HG02840 (cell line): ENCODE measurements around the gene NR5A2.

Source experiments
- ATAC-seq: cut with Tn5 transposase; IDR thresholded peaks from one replicate; pipeline ENCODE4 v1.9.1; 2021; ENCODE audit warnings: mild to moderate bottlenecking, moderate library complexity, moderate number of reproducible peaks; ENCODE audit not compliant: unreplicated experiment, low FRiP score

NR5A2 gene

DNA sequence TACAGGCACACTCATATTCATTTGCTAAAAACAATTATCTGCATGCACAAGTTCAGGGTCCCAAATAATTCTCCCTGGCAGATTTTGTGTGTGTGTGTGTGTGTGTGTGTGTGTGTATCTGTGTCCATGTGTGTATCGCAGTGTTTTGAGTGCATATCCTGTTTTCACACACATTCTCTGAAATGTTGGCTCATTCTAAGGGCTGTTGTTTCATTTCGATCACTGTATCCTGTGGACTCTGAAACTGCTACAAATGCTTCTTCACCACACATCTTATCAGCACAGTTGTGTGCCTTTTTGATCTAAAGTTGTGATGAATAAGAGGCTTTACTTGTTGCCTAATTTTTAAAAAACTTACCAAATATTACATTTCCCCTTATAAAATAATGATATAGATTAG is 34.6 kb downstream of the NR5A2 start:
- ATAC-seq, result no peak

DNA sequence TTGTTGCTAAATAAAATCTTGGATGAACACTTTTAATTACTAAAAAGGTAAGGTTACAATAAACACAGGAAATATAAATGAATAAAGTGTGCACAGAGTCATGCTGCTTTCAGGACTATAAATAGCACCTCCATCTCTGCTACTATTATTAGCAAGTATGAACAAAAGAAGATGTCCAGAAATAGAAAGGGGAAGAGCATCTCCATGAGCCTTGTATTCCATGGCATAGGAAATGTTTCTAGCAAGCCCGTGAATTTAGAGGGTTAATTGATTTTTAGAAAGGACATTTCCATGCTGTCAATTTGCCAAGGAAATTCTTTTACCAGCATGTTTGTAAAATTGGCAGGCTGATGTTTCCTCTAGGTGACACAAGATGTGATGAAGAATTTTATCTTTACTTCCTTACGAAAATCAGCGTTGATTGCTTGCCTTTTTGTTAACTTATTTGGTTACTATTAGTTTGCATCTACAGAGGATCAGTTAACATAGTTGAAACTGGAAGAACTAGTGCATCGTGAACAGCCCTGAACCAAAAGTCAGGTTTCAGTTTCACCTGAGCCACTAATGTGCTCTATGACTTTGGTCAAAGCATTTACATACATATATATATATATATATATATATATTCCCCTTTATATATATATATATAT is 45.3 kb downstream of the NR5A2 start:
- ATAC-seq, result peak; percentile 77

DNA sequence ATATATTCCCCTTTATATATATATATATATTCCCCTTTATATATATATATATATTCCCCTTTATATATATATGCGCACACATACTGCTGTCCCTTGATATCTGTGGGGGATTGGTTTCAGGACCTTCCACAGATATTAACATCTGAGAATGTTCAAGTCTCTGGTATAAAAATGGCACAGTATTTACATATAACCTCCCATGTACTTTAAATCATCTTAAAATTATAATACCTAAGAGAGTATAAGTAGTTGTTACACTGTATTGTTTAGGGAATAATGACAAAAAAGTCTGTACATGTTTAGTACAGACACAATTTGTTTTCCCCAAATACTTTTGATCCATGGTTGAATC is 45.8 kb downstream of the NR5A2 start:
- no peak for ATAC-seq

DNA sequence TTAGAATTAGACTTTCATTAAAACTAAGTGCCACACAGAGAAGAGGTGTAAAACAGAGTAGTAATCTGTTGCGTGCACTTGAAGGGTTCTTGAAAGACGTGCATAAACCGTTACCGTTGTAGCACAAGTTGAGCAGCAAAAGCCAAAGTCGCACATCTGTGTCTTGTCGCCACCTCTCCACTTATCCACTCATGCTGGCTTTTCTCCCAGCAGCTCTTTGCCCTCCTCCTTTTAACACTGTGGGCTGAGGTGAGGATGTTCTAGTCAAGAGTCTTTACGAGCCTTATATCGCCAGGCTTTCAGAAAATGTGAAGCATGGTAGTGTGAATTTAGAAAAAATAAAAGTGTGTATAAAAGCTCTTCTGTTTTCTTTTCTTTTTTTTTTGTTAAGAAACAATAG is 48.0 kb downstream of the NR5A2 start:
- no peak for ATAC-seq

DNA sequence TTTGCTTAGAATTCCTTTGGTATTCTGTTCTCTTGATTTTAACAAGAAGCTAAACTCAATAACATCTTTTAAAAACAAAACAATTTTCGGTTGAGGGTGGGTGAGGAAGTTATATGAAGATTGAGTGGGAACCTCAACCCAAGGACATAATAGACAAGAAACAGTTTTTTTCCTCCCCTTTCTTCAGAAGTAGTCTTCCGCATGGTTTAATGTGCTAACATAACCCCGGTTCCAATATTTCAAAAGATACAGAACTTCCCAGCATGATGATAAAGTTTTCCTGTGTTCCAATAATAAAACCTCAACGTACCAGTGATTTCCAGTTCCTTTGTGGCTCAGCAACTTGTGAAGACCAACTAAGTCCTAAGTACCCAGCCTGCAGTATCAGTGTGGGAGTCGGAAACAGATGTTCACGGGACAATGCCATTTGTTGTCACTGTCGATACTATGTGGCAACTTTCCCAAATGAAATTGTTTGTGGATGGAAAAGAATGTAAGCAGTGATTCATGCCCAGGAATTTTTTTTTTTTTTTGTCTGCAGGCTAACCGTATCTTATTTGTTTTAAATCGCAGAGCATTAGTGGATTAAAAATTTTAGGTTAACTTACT is 48.5 kb downstream of the NR5A2 start:
- ATAC-seq, result no peak

- no peak for ATAC-seq
Observed at GRCh38 chr1:200079232-200079940, 51.9 kb downstream of the NR5A2 start.

DNA sequence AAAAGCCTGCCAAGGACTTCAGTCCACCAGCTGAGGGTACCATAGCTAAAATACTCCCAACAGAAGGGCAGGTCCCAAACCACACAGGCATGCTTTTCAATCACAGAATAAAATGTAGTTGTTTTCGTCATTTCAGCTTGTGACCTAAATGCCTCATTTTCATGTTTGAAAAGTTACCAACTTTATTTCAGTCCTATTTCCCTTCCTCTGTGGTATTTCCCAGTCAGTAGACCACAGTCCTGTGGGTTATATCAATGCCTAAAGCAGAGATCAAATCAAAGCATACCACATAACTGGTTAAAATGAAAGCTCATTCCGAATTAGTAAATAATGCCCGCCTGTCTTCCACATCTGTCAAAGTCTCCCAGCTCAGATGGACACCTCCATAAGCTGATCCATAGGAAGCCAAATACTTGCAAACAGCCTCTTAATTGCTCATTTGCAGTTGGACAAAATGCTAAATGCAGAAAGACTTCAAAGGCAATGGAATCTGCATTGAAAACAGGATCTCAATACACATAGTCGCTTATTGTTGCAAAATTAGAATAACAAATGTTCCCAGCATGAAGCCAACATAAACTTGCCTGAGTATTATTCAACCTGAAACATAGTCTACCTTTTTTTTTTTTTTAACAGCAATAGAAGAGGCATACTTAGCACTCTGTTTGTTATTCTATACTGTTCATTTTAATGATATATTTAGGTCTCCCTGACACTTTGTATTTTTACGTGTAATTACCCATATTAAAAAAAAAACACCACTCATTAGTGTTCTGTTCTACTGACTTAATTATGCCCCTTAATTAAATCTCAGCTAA is 53.9 kb downstream of the NR5A2 start:
- ATAC-seq, result no peak

DNA sequence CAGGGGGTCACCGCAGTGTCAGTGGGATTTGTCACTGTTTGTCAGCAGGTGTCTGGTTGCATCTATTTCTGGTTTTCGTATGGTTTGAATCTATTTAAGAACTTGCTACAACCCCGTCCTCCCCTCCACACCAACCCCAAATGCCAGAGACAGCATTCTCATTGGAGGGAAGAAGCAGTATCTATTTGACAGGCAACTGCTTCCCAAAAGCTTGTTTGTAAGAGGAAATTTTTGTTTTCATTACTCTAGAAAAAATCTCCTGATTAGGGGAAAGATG is 54.4 kb downstream of the NR5A2 start:
- ATAC-seq, result no peak

GRCh38 chr1:200082329-200082728 is 54.8 kb downstream of the NR5A2 start:
- no peak for ATAC-seq

GRCh38 chr1:200090252-200091159 is 63.0 kb downstream of the NR5A2 start:
- no peak for ATAC-seq

DNA sequence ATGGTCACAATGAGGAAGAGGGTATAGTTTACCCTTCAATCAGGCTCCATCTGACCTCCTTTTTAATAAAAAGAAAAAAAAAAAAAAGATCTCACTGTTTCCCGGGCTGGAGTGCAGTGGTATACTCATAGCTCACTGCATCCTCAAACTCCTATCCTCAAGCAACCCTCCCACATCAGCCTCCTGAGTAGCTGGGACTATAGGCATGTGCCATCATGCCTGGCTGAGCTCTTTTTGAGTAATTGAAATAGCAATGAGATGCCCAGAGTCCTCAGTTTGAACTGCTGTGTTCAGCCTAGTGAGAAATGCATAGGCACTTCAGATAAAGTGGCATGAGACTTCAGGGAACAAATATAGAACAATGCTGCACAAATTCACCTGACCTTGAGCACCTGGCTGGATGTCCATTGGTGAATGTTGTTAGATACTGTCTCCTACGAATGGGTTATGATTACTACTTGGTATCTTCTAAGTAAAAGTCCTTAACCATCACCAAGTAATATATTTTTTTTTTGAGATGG is 67.6 kb downstream of the NR5A2 start:
- no peak for ATAC-seq

DNA sequence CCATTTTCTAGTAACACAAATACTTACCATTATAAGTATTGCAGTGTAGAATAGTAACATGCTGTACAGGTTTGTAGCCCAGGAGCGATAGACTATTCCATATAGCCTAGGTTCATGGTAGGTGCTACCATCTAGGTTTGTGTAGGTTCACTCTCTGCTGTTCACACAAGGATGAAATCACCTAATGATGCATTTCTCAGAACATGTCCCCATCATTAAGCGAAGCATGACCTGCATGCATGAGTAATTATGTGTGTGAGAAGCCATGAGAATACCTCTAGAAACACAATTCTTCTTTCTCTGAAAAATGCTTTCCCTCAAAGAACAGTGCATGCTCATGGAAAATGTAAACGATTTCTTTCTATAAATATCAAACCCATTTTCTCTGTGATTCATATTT is 69.3 kb downstream of the NR5A2 start:
- no peak for ATAC-seq

GRCh38 chr1:200099040-200099439 is 71.5 kb downstream of the NR5A2 start:
- no peak for ATAC-seq

DNA sequence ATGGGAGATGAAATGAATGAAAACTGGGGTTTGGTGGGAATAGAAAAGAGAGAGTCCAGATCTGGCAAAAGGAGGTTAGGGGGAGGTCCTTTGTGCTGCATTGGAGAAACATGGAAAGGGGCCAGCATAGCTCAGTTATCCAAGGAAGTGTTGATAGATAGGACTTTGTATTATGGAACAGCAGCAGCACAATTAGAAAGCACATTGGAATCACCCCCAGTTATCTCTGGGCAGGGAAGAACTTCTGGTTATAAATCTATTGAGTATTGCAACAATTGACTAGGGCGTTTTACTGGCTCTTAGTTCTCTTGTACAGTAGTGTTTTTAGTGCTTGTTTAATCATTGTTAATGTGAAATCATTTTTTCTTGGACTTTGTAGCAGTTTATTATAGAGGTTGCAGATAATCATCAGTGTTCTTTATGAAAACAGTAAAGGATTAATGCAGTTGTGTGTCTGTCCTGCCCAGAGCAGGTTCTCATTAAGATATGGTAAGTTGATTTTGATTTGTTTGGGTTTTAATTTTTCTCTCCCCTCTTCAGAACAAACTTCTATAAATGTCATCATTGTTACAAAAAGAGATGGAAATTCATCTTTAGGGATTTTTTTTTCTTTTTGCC is 76.6 kb downstream of the NR5A2 start:
- no peak for ATAC-seq

GRCh38 chr1:200107004-200107470 is 79.5 kb downstream of the NR5A2 start:
- ATAC-seq, result no peak

DNA sequence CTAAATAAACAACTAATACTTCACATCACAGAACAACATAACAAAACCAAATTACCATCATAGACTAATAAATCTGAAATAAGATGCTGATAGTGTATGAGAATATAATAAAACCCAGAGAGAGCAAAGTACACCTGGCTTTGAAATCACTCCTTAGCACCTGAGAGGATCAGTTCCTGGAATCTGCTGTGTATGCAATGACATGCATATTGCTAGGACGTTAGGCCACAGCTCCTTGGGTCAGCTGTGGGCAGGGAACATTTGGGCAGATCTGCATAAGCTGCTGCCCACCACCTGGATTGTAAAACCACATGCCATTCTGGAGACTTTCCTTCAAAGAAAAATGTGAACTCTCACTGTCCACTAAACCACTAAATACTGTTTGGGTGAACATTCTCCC is 81.1 kb downstream of the NR5A2 start:
- no peak for ATAC-seq

DNA sequence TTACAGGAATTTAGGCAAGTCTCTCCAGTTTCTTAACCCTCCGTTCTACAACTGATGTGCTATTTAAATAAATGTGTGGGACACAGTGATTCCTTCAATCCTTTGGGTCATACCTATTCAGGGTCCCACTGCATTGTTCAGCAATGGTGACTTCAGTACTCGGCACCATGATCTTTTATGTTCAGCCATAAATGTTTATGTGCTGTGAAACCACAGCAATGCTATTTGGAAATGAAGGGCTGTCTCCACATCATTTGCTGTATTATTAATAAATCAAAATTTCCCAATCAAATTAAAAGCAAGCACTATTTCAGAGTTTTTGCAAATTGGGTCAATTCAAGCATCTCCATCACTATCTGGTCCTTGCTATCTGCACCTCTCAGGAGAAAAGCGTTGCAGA is 84.8 kb downstream of the NR5A2 start:
- ATAC-seq, result no peak

GRCh38 chr1:200115532-200115931 is 88.0 kb downstream of the NR5A2 start:
- no peak for ATAC-seq

- no peak for ATAC-seq
Observed at GRCh38 chr1:200116324-200116723, 88.8 kb downstream of the NR5A2 start.
